Mucosa of descending colon (tissue), 3 donors: ENCODE results near the gene ACTL7B. TPM values are rescaled to one million over a fixed set of nuclear protein-coding genes. Genes with fewer than 3 reads are reported as not detected.

ENCODE experiments used
- ATAC-seq: fragments of 200-7000 bp; cut with Tn5 transposase; one replicate; pipeline ENCODE4 v1.9.1; 2020; ENCODE audit warnings: mild to moderate bottlenecking, moderate library complexity
- DNase-seq, 3 donors: peaks; one replicate each; pipeline ENCODE4 v3.0.0-alpha.2; 2020
- H3K36me3 ChIP-seq: fragments of 200-600 bp; one replicate; pipeline ENCODE4 v1.8.0; 2021; ENCODE audit warnings: low read depth, mild to moderate bottlenecking
- H3K4me1 ChIP-seq: fragments of 200-600 bp; one replicate; pipeline ENCODE4 v1.8.0; 2021; ENCODE audit warnings: low read depth, mild to moderate bottlenecking
- H3K4me3 ChIP-seq: fragments of 200-600 bp; one replicate; pipeline ENCODE4 v1.8.0; 2021; ENCODE audit warnings: mild to moderate bottlenecking
- H3K9me3 ChIP-seq: fragments of 200-600 bp; one replicate; pipeline ENCODE4 v1.8.0; 2021; ENCODE audit warnings: mild to moderate bottlenecking
- intact Hi-C, 2 donors: fragments of 100-400 bp; cut with DNase I in 1 of 2; cut with micrococcal nuclease in 1 of 2; formaldehyde crosslinking; loops; one replicate each; pipeline versions ENCODE4 v1.11.0 to v1.11.1; 2022; cut with DNase I, micrococcal nuclease
- total RNA-seq, 3 donors: library from RNA; stranded (reverse); fragmentation: NEBNext Ultra II Directional in 2 of 3; extraction: Animal tissue kit (Norgen Biotek cat#: 25700) in 2 of 3; gene quantifications; one replicate each; pipeline versions ENCODE4 v1.2.1 to v1.2.4, GENCODE V29; 2021 to 2023
- TF ChIP-seq, protein P1 (sequence below): fragments of 200-600 bp; IDR thresholded peaks from one replicate; pipeline ENCODE4 v1.8.0; 2022; ENCODE audit warnings: antibody characterized with exemption, mild to moderate bottlenecking
- donor health status: DM: no; HTN: no; CAD: no; lungs with moderate emphysema.
- donor health status: DM: no; HTN: no; CAD: no.
- donor health status: DM: no; HTN: yes; CAD: no.

The ACTL7B gene
- total RNA-seq, 3 donors from 2014 or later = not detected

- Histone ChIP-seq H3K4me3 (no peak overlapping the region), H3K9me3 (no peaks in the 10 kb centered on the region), H3K36me3 (no peaks in the 10 kb centered on the region), H3K4me1 (no peaks in the 10 kb centered on the region)
- DNase-seq = peak in 1 of 3 donors; percentile 7
- intact Hi-C loops = no loop called here
- no peak for ATAC-seq
- TF ChIP-seq, protein P1, sequence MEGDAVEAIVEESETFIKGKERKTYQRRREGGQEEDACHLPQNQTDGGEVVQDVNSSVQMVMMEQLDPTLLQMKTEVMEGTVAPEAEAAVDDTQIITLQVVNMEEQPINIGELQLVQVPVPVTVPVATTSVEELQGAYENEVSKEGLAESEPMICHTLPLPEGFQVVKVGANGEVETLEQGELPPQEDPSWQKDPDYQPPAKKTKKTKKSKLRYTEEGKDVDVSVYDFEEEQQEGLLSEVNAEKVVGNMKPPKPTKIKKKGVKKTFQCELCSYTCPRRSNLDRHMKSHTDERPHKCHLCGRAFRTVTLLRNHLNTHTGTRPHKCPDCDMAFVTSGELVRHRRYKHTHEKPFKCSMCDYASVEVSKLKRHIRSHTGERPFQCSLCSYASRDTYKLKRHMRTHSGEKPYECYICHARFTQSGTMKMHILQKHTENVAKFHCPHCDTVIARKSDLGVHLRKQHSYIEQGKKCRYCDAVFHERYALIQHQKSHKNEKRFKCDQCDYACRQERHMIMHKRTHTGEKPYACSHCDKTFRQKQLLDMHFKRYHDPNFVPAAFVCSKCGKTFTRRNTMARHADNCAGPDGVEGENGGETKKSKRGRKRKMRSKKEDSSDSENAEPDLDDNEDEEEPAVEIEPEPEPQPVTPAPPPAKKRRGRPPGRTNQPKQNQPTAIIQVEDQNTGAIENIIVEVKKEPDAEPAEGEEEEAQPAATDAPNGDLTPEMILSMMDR = no peak
Observed at GRCh38 chr9:108816037-108816436, 39.7 kb downstream of the ACTL7B start.

DNA sequence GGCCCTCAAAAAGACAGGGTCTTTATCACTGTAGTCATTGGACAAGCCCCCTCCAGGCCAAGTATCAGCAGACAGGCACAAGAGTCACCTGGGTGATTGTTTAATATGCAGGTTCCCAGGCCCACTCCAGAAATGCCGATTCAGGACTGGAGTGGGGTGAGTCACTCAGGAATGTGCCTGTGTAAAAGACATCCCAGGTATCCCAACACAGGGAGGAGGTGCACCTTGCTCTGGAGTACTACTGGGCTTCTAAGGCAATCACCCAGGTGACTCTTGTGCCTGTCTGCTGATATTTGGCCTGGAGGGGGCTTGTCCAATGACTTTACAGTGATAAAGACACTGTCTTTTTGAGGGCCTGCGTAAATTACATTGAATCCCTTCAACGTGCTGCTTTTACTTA is 40.6 kb downstream of the ACTL7B start:
- intact Hi-C loops = no loop called here
- no peaks in the 10 kb centered on the region for H3K36me3 ChIP-seq
- DNase-seq (no peak), ATAC-seq (no peak)
- no peaks in the 10 kb centered on the region for H3K4me1 ChIP-seq
- TF ChIP-seq, protein P1 = no peak
- H3K4me3 ChIP-seq = no peak overlapping the region
- H3K9me3 ChIP-seq = no peaks in the 10 kb centered on the region

DNA sequence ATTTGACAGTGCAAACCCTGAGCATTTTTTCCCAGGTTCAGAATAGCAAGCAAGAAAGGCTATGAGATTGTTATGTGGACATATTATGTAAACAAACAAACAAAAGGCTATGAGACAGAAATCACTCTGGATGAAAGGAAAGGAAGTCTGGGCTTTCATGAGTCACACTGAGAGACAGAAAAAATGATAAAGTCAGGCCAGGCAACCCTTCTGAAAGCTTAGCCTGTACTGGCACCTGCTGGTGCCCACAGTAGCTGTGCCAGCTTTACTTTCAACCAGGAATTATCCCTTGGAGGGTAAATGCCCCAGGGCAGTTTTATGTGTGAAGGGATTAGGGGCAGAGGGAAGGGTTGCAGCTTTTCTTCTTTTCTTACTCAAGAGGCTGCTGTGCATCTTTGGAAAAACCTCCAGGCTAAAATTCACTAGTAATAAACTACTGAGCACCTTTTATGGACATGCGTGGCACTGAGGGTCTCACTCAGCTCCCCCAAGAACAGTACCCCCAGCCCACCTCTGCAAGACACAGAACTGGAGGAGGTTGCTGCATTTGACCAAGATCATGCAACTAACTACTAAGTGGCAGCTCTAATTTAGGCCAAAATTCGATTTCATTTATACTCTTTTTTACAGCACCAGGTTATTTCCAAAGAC is 41.7 kb downstream of the ACTL7B start:
- H3K36me3 ChIP-seq = no peaks in the 10 kb centered on the region
- no peak overlapping the region for H3K4me3 ChIP-seq
- ATAC-seq (peak; percentile 48), DNase-seq (no peak)
- TF ChIP-seq, protein P1 = no peak
- H3K9me3 ChIP-seq = no peaks in the 10 kb centered on the region
- intact Hi-C loops = no loop called here
- H3K4me1 ChIP-seq = no peaks in the 10 kb centered on the region

- Histone ChIP-seq H3K4me3 (no peak overlapping the region), H3K9me3 (no peaks in the 10 kb centered on the region), H3K36me3 (no peaks in the 10 kb centered on the region), H3K4me1 (no peaks in the 10 kb centered on the region)
- ATAC-seq (no peak), DNase-seq (no peak)
- TF ChIP-seq, protein P1 = no peak
- intact Hi-C loops = no loop called here
Observed at GRCh38 chr9:108812396-108813025, 43.3 kb downstream of the ACTL7B start.

DNA sequence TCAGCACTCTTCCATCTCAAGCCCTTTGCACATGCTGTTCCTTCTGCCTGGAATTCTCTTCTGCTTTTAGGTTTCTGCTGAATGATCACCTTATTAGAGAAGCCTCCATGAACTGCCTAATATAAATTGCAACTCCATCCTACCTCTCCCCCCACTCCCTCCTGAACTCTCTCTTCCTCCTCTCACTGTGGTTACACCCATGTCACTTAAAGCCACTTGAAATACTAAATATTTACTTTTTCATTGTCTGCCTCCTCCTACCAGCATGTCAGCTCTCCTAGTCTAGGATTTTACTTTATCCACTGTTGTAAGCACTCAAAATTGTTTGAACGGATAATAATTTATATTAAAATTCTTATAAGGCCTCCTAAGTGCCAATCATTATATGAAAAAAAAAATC is 43.8 kb downstream of the ACTL7B start:
- no peaks in the 10 kb centered on the region for H3K4me1 ChIP-seq
- H3K36me3 ChIP-seq = no peaks in the 10 kb centered on the region
- no peak overlapping the region for H3K4me3 ChIP-seq
- intact Hi-C loops = no loop called here
- H3K9me3 ChIP-seq = no peaks in the 10 kb centered on the region
- ATAC-seq (no peak), DNase-seq (no peak)
- TF ChIP-seq, protein P1 = no peak
